Occipital lobe (tissue), 2 donors: ENCODE results near the gene NLGN4X. TPM values are rescaled to one million over a fixed set of nuclear protein-coding genes. Genes with fewer than 3 reads are reported as not detected.
A peak's percentile ranks its signal among the peaks of the same experiment; 100 is the strongest.

Experiments
- DNase-seq: peaks from one replicate; lab custom pipeline; 2025; lab: John Stamatoyannopoulos, UW
- total RNA-seq: library from RNA; depleted of rRNA; stranded (reverse); fragments of >200 nt; gene quantifications from one replicate; pipeline ENCODE4 v1.2.3, GENCODE V29; 2014

Gene NLGN4X
- total RNA-seq, 1 donor from 2014 or later, result 56.1 TPM

- no peak for DNase-seq
Observed at GRCh38 chrX:6159468-6159867, 69.2 kb downstream of the NLGN4X start.

- DNase-seq, result no peak
Observed at GRCh38 chrX:6151971-6152370, 76.7 kb downstream of the NLGN4X start.

- DNase-seq, result no peak
Observed at GRCh38 chrX:6149060-6149872, 79.4 kb downstream of the NLGN4X start.

GRCh38 chrX:6134255-6134654, 94.4 kb downstream of the NLGN4X start:
- DNase-seq, result no peak

- no peak for DNase-seq
Observed at GRCh38 chrX:6132970-6133369, 95.7 kb downstream of the NLGN4X start.

- DNase-seq, result no peak
Observed at GRCh38 chrX:6131287-6131686, 97.4 kb downstream of the NLGN4X start.

GRCh38 chrX:6129195-6129594, 99.5 kb downstream of the NLGN4X start:
- no peak for DNase-seq

- DNase-seq, result no peak
Observed at GRCh38 chrX:6120329-6120728, 108.3 kb downstream of the NLGN4X start.

GRCh38 chrX:6095469-6095868, 133.2 kb downstream of the NLGN4X start:
- DNase-seq, result no peak

- DNase-seq, result no peak
Observed at GRCh38 chrX:6074532-6074931, 154.1 kb downstream of the NLGN4X start.

GRCh38 chrX:6071731-6072130, 156.9 kb downstream of the NLGN4X start:
- DNase-seq, result peak; percentile 7

- DNase-seq, result no peak
Observed at GRCh38 chrX:6067600-6067999, 161.1 kb downstream of the NLGN4X start.

- DNase-seq, result peak; percentile 1
Observed at GRCh38 chrX:6053141-6053540, 175.5 kb downstream of the NLGN4X start.

- no peak for DNase-seq
Observed at GRCh38 chrX:6052111-6052745, 176.4 kb downstream of the NLGN4X start.

- no peak for DNase-seq
Observed at GRCh38 chrX:6049132-6049531, 179.5 kb downstream of the NLGN4X start.

GRCh38 chrX:6041630-6042029, 187.0 kb downstream of the NLGN4X start:
- no peak for DNase-seq

GRCh38 chrX:6029014-6029413, 199.7 kb downstream of the NLGN4X start:
- no peak for DNase-seq

GRCh38 chrX:6026980-6027379, 201.7 kb downstream of the NLGN4X start:
- no peak for DNase-seq

GRCh38 chrX:6026429-6026828, 202.2 kb downstream of the NLGN4X start:
- DNase-seq, result no peak

- no peak for DNase-seq
Observed at GRCh38 chrX:6024204-6024603, 204.5 kb downstream of the NLGN4X start.

- DNase-seq, result peak; percentile 4
Observed at GRCh38 chrX:6021316-6022091, 207.2 kb downstream of the NLGN4X start.

GRCh38 chrX:6019076-6019475, 209.6 kb downstream of the NLGN4X start:
- no peak for DNase-seq
